ENCODE data around the gene PLXNA2.

The PLXNA2 gene

GRCh38 chr1:208241512-208241911 lies 2.7 kb downstream of the PLXNA2 start:
- H3K4me3 ChIP-seq (ENCODE audit: low read depth, low read length), result no peak overlapping the region

GRCh38 chr1:208240662-208241355 lies 3.4 kb downstream of the PLXNA2 start:
- H3K4me3 ChIP-seq (ENCODE audit: low read depth, low read length), result no peak overlapping the region

- no peak overlapping the region for H3K4me3 ChIP-seq (ENCODE audit: low read depth, low read length)
Observed at GRCh38 chr1:208239473-208240381, 4.5 kb downstream of the PLXNA2 start.

GRCh38 chr1:208238710-208239472 lies 5.3 kb downstream of the PLXNA2 start:
- no peak overlapping the region for H3K4me3 ChIP-seq (ENCODE audit: low read depth, low read length)

GRCh38 chr1:208237241-208237640 lies 6.9 kb downstream of the PLXNA2 start:
- no peak overlapping the region for H3K4me3 ChIP-seq (ENCODE audit: low read depth, low read length)

GRCh38 chr1:208235982-208236761 lies 8.0 kb downstream of the PLXNA2 start:
- no peak overlapping the region for H3K4me3 ChIP-seq (ENCODE audit: low read depth, low read length)

GRCh38 chr1:208235356-208235981 lies 8.7 kb downstream of the PLXNA2 start:
- no peak overlapping the region for H3K4me3 ChIP-seq (ENCODE audit: low read depth, low read length)

GRCh38 chr1:208234721-208235120 lies 9.5 kb downstream of the PLXNA2 start:
- no peak overlapping the region for H3K4me3 ChIP-seq (ENCODE audit: low read depth, low read length)

- H3K4me3 ChIP-seq (ENCODE audit: low read depth, low read length), result no peak overlapping the region
Observed at GRCh38 chr1:208233978-208234377, 10.2 kb downstream of the PLXNA2 start.

GRCh38 chr1:208233546-208233945 lies 10.6 kb downstream of the PLXNA2 start:
- no peak overlapping the region for H3K4me3 ChIP-seq (ENCODE audit: low read depth, low read length)

GRCh38 chr1:208232662-208233038 lies 11.5 kb downstream of the PLXNA2 start:
- H3K4me3 ChIP-seq (ENCODE audit: low read depth, low read length), result no peak overlapping the region

GRCh38 chr1:208231881-208232661 lies 12.1 kb downstream of the PLXNA2 start:
- no peak overlapping the region for H3K4me3 ChIP-seq (ENCODE audit: low read depth, low read length)

- H3K4me3 ChIP-seq (ENCODE audit: low read depth, low read length), result no peak overlapping the region
Observed at GRCh38 chr1:208230668-208231529, 13.3 kb downstream of the PLXNA2 start.

GRCh38 chr1:208228550-208228949 lies 15.6 kb downstream of the PLXNA2 start:
- no peak overlapping the region for H3K4me3 ChIP-seq (ENCODE audit: low read depth, low read length)

GRCh38 chr1:208228026-208228425 lies 16.2 kb downstream of the PLXNA2 start:
- H3K4me3 ChIP-seq (ENCODE audit: low read depth, low read length), result no peak overlapping the region

- H3K4me3 ChIP-seq (ENCODE audit: low read depth, low read length), result no peak overlapping the region
Observed at GRCh38 chr1:208227366-208227765, 16.8 kb downstream of the PLXNA2 start.

GRCh38 chr1:208225954-208226937 lies 17.9 kb downstream of the PLXNA2 start:
- no peak overlapping the region for H3K4me3 ChIP-seq (ENCODE audit: low read depth, low read length)

All from iPS-11a (cell line).